Mammary epithelial cell (primary cell): Measurements from ENCODE around the gene NET1.

ENCODE experiments used
- EZH2 ChIP-seq: IDR thresholded peaks from 2 replicates; pipeline ENCODE4 v1.6.1; 2012; ENCODE audit warnings: low read length, inconsistent platforms, borderline replicate concordance
- TF ChIP-seq, protein P1 (sequence below), 2 donors: IDR thresholded peaks in 1 of 2; conservative IDR thresholded peaks in 1 of 2; 2 replicates each; pipeline ENCODE4 v1.5.1; 2011 to 2012; ENCODE audit warnings: inconsistent platforms in 2 of 2, low read length in 2 of 2, mild to moderate bottlenecking in 2 of 2, control low read depth in 1 of 2, low read depth in 1 of 2; ENCODE audit not compliant: insufficient read depth in 1 of 2; ENCODE audit errors: extremely low read depth in 1 of 2

DNA sequence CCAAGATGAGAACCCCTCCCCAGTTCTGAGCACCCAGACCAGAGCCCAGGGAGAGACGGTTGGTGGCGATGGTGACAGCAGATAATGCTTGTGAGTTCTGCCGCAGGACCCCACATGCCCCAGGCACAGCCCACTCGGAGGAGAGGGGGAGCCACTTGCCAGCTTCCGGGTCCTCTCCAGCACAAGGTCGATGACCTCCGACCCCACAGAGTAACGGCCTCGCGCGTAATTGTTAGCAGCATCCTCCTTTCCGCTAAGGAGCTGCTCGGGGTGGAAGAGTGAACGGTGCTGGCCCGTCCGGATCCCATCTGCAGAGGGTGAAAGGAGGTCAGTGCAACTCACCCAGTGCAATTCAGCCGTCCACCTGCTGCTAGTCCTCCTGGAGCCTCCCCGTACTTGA is 17.2 kb upstream of the NET1 start:
- TF ChIP-seq, protein P1, sequence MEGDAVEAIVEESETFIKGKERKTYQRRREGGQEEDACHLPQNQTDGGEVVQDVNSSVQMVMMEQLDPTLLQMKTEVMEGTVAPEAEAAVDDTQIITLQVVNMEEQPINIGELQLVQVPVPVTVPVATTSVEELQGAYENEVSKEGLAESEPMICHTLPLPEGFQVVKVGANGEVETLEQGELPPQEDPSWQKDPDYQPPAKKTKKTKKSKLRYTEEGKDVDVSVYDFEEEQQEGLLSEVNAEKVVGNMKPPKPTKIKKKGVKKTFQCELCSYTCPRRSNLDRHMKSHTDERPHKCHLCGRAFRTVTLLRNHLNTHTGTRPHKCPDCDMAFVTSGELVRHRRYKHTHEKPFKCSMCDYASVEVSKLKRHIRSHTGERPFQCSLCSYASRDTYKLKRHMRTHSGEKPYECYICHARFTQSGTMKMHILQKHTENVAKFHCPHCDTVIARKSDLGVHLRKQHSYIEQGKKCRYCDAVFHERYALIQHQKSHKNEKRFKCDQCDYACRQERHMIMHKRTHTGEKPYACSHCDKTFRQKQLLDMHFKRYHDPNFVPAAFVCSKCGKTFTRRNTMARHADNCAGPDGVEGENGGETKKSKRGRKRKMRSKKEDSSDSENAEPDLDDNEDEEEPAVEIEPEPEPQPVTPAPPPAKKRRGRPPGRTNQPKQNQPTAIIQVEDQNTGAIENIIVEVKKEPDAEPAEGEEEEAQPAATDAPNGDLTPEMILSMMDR (conservative IDR thresholded peaks at IDR 0.05 in 1 of 2, IDR thresholded peaks at IDR 0.05 in 1 of 2; ENCODE audit: extremely low read depth in 1 of 2, insufficient read depth in 1 of 2, low read depth in 1 of 2, low read length in 2 of 2) = no peak
- TF ChIP-seq EZH2 = no peak
